Uterus (tissue), 4 donors: ENCODE measurements around the gene SMAD3. TPM values are rescaled to one million over a fixed set of nuclear protein-coding genes. Genes with fewer than 3 reads are reported as not detected.

Experiments used
- DNase-seq, 2 donors: peaks; one replicate each; pipeline ENCODE4 v3.0.0-alpha.2; 2019 to 2020
- H3K27ac ChIP-seq, 2 donors: fragments of 200-600 bp; sonication (generic); 1 replicate in 1 of 2; 2 replicates in 1 of 2; pipeline ENCODE4 v1.5.1; 2016 to 2018
- H3K27me3 ChIP-seq, 2 donors: fragments of 200-600 bp; sonication (generic); one replicate each; pipeline ENCODE4 v1.5.1; 2018 to 2019; ENCODE audit warnings: control low read depth in 1 of 2
- H3K36me3 ChIP-seq, 2 donors: fragments of 200-600 bp; sonication (generic); one replicate each; pipeline ENCODE4 v1.5.1; 2019; ENCODE audit warnings: control low read depth in 1 of 2
- H3K4me1 ChIP-seq, 2 donors: fragments of 200-600 bp; sonication (generic); one replicate each; pipeline ENCODE4 v1.5.1; 2018 to 2019; ENCODE audit warnings: control low read depth in 1 of 2
- H3K4me3 ChIP-seq, 2 donors: fragments of 200-600 bp; sonication (generic); 1 replicate in 1 of 2; 2 replicates in 1 of 2; pipeline ENCODE4 v1.5.1; 2018 to 2019; ENCODE audit warnings: mild to moderate bottlenecking in 1 of 2
- H3K9me3 ChIP-seq, 2 donors: fragments of 200-600 bp; sonication (generic); one replicate each; pipeline ENCODE4 v1.5.1; 2019; ENCODE audit warnings: control low read depth in 1 of 2
- POLR2A ChIP-seq, 2 donors: fragments of 450-650 bp; IDR thresholded peaks; one replicate each; pipeline ENCODE4 v1.6.1; 2016; ENCODE audit warnings: antibody characterized with exemption in 2 of 2, mild to moderate bottlenecking in 1 of 2, moderate library complexity in 1 of 2
- intact Hi-C: fragments of 100-400 bp; cut with DNase I; formaldehyde crosslinking; loops from one replicate; pipeline ENCODE4 v1.15.1; 2023; ENCODE audit warnings: low total_unique reads
- total RNA-seq, 4 donors: library from RNA; depleted of rRNA in 3 of 4; stranded (reverse); fragments of >200 nt in 3 of 4; gene quantifications; one replicate each; pipeline versions ENCODE4 v1.1.0 to v1.2.4, GENCODE V29; 2014 to 2023
- TF ChIP-seq, protein P1 (sequence below), 4 experiments: fragments of 200-600 bp in 2 of 4; fragments of 450-650 bp in 2 of 4; sonication (generic) in 2 of 4; IDR thresholded peaks; one replicate each; pipeline ENCODE4 v1.5.1; 2016 to 2019; ENCODE audit warnings: antibody characterized with exemption in 4 of 4, mild to moderate bottlenecking in 2 of 4, moderate library complexity in 1 of 4
- donor health status: DM: yes; HTN: yes; CAD: no.

SMAD3 gene
- total RNA-seq, 4 donors from 2014 or later: 14.3 to 66.9 (median 32.3) TPM

DNA sequence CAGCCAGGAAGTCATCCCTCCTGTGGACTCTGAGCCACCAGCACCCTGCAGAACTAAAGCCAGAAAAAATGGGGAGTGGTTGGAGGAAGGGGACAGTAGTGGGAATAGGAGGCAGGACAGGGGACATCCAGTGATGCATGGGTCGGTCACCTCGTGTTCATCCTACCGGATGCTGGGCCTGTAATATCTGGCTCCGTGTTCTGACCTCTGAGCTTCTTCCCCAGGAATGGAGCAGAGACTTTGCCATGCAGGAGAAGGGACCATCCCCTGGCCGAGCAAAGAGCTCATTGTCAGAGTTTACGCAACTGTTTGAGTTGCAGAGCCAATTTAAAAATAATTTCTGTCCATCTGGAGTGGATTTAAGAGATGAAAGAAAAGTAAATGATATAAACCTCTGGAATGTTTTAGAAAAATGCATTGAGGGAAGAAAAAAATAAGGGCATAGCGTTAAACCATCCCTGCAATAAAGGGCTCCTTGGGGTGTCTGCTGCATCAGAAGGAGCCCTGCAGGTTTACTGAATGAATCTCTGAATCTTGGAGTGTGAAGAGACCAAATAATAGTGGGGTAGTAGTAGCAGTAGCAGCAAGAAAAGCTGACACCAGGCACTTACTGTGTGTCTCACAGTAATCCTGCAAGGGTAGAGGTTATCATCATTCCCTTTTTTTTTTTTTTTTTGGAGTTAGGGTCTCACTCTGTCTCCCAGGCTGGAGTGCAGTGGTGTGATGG lies 118.2 kb downstream of the SMAD3 start:
- H3K36me3 ChIP-seq: no peaks in the 10 kb centered on the region
- H3K27ac ChIP-seq: peak overlapping the region in 1 of 2 donors; percentile 54
- no peak overlapping the region for H3K4me3 ChIP-seq
- intact Hi-C loops: no loop called here
- H3K27me3 ChIP-seq: no peaks in the 10 kb centered on the region
- DNase-seq: peak; percentile 45 to 51
- H3K9me3 ChIP-seq: no peaks in the 10 kb centered on the region
- H3K4me1 ChIP-seq: peaks cover 10 to 21% of the 10 kb centered on the region in 2 donors
- TF ChIP-seq, protein P1, sequence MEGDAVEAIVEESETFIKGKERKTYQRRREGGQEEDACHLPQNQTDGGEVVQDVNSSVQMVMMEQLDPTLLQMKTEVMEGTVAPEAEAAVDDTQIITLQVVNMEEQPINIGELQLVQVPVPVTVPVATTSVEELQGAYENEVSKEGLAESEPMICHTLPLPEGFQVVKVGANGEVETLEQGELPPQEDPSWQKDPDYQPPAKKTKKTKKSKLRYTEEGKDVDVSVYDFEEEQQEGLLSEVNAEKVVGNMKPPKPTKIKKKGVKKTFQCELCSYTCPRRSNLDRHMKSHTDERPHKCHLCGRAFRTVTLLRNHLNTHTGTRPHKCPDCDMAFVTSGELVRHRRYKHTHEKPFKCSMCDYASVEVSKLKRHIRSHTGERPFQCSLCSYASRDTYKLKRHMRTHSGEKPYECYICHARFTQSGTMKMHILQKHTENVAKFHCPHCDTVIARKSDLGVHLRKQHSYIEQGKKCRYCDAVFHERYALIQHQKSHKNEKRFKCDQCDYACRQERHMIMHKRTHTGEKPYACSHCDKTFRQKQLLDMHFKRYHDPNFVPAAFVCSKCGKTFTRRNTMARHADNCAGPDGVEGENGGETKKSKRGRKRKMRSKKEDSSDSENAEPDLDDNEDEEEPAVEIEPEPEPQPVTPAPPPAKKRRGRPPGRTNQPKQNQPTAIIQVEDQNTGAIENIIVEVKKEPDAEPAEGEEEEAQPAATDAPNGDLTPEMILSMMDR (IDR thresholded peaks at IDR 0.05): no peak
- TF ChIP-seq POLR2A (IDR thresholded peaks at IDR 0.05): no peak

GRCh38 chr15:67184208-67184925 lies 119.0 kb downstream of the SMAD3 start:
- intact Hi-C loops: no loop called here
- peak in 1 of 2 donors; percentile 26 for DNase-seq
- H3K27me3 ChIP-seq: no peaks in the 10 kb centered on the region
- H3K4me1 ChIP-seq: peaks cover 14 to 25% of the 10 kb centered on the region in 2 donors
- peak overlapping the region; percentile 13 to 92 for H3K27ac ChIP-seq
- no peaks in the 10 kb centered on the region for H3K9me3 ChIP-seq
- no peak overlapping the region for H3K4me3 ChIP-seq
- TF ChIP-seq, protein P1 (IDR thresholded peaks at IDR 0.05): no peak
- no peak for TF ChIP-seq POLR2A (IDR thresholded peaks at IDR 0.05)
- no peaks in the 10 kb centered on the region for H3K36me3 ChIP-seq

DNA sequence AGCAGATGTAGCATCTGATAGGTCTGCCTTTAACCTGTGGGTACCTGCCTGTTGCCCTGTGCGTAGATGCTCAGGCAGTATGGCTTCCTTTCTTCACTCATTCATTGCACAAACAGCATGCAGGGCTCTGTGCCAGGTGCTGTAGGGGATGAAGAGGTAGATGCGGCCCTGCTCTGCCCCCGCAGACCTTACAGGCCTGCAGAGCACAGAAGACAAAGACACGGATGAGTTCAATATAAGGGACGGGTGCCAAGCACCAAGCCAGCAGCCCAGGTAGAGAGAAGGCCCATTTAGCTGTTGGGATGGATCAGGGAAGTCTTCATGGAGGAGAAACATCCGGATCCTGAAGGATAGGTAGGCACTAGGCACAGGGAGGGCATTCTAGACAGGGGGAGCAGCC lies 119.6 kb downstream of the SMAD3 start:
- Histone ChIP-seq H3K36me3 (no peaks in the 10 kb centered on the region), H3K4me1 (peaks cover 14 to 32% of the 10 kb centered on the region in 2 donors), H3K27me3 (no peaks in the 10 kb centered on the region), H3K9me3 (no peaks in the 10 kb centered on the region), H3K27ac (peak overlapping the region; percentile 91 to 92), H3K4me3 (no peak overlapping the region)
- no peak for TF ChIP-seq POLR2A (IDR thresholded peaks at IDR 0.05)
- TF ChIP-seq, protein P1 (IDR thresholded peaks at IDR 0.05): no peak
- DNase-seq: peak in 1 of 2 donors; percentile 31
- intact Hi-C loops: loop anchor here (5.0 kb wide), 1 partner anchor 38 kb away; no protein-coding TSS in a partner anchor

DNA sequence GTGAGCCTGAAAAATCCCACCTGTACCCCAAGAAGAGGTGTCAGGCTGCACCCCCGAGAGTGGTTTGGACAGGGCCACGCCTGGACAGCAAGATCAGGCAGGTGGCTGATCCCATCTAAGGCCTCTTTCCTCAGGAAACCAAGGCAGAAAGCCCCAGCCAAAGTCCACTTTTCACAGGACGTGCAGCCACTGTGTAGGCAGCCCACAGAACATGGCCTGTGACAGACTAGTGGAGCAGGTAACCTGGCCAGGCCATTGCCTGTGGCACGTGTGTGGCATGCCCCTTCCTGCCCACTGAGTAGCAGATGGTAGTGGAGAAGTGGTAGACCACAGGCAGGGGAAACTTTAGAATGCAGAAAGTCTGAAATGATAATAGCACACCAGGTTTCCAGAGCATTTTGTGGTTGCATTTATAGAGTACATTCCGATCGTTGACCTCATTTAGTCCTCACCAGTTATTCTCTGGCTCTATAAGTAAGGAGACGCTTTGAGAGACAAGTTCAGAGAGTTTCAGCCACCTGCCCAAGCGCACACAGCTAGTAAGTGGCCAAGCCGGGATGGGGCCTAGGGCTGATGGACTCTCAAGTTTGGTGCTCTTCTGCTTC lies 120.3 kb downstream of the SMAD3 start:
- Histone ChIP-seq H3K27me3 (no peaks in the 10 kb centered on the region), H3K4me1 (peaks cover 14 to 33% of the 10 kb centered on the region in 2 donors), H3K9me3 (no peaks in the 10 kb centered on the region), H3K4me3 (no peak overlapping the region), H3K27ac (peak overlapping the region; percentile 91 to 92), H3K36me3 (no peaks in the 10 kb centered on the region)
- DNase-seq: peak in 1 of 2 donors; percentile 12
- TF ChIP-seq POLR2A (IDR thresholded peaks at IDR 0.05): no peak
- TF ChIP-seq, protein P1 (IDR thresholded peaks at IDR 0.05): no peak
- intact Hi-C loops: loop anchor here (5.0 kb wide), 1 partner anchor 38 kb away; no protein-coding TSS in a partner anchor
